GM23338 (cell line): ENCODE results near the gene ANKS1B. TPM values are rescaled to one million over a fixed set of nuclear protein-coding genes. Genes with fewer than 3 reads are reported as not detected.

Source experiments
- ATAC-seq: fragments of 200-7000 bp; cut with Tn5 transposase; 3 replicates; pipeline ENCODE4 v1.9.1; 2020
- DNase-seq: peaks from one replicate; pipeline ENCODE4 v3.0.0-alpha.2; 2015; ENCODE audit warnings: low spot score
- H2AFZ ChIP-seq: fragments of 200-600 bp; sonication (generic); 2 replicates; pipeline ENCODE4 v1.8.0; 2016; ENCODE audit warnings: antibody characterized with exemption, mild to moderate bottlenecking, moderate library complexity
- H3F3A ChIP-seq: fragments of 200-600 bp; sonication (generic); replicated peaks from 2 replicates; pipeline ENCODE4 v1.8.0; 2017; ENCODE audit warnings: antibody characterized with exemption, mixed run types, low read depth
- H3K27ac ChIP-seq: fragments of 200-600 bp; sonication (generic); 2 replicates; pipeline ENCODE4 v1.6.1; 2016; ENCODE audit warnings: low read depth
- H3K27me3 ChIP-seq: fragments of 200-600 bp; sonication (generic); 2 replicates; pipeline ENCODE4 v1.8.0; 2016; ENCODE audit warnings: mild to moderate bottlenecking, mixed run types, moderate library complexity; ENCODE audit not compliant: insufficient read depth
- H3K36me3 ChIP-seq: fragments of 200-600 bp; sonication (generic); 2 replicates; pipeline ENCODE4 v1.8.0; 2016; ENCODE audit warnings: mild to moderate bottlenecking; ENCODE audit not compliant: insufficient read depth
- H3K4me1 ChIP-seq: fragments of 200-600 bp; sonication (generic); 2 replicates; pipeline ENCODE4 v1.8.0; 2016; ENCODE audit warnings: mild to moderate bottlenecking, moderate library complexity; ENCODE audit not compliant: insufficient read depth
- H3K4me2 ChIP-seq: fragments of 200-600 bp; sonication (generic); 2 replicates; pipeline ENCODE4 v1.7.1; 2017; ENCODE audit warnings: mixed run types
- H3K4me3 ChIP-seq: fragments of 200-600 bp; sonication (generic); 2 replicates; pipeline ENCODE4 v1.6.1; 2016; ENCODE audit warnings: mixed run types
- H3K79me2 ChIP-seq: fragments of 200-600 bp; sonication (generic); replicated peaks from 2 replicates; pipeline ENCODE4 v1.8.0; 2017; ENCODE audit warnings: mild to moderate bottlenecking; ENCODE audit not compliant: insufficient read depth
- H3K9me2 ChIP-seq: fragments of 200-600 bp; sonication (generic); 2 replicates; pipeline ENCODE4 v1.8.0; 2017; ENCODE audit not compliant: insufficient read depth
- H4K20me1 ChIP-seq: fragments of 200-600 bp; sonication (generic); replicated peaks from 2 replicates; pipeline ENCODE4 v1.8.0; 2017; ENCODE audit warnings: mild to moderate bottlenecking; ENCODE audit not compliant: insufficient read depth
- H3K27ac Mint-ChIP-seq: 2 replicates; pipeline ENCODE4 v1.8.0; 2020; ENCODE audit warnings: inconsistent platforms, mild to moderate bottlenecking, moderate library complexity, mixed read lengths
- H3K27me3 Mint-ChIP-seq: 3 replicates; pipeline ENCODE4 v1.8.0; 2022; ENCODE audit warnings: low read depth, mild to moderate bottlenecking, moderate library complexity, mixed read lengths, inconsistent platforms; ENCODE audit not compliant: insufficient read depth, poor library complexity
- H3K36me3 Mint-ChIP-seq: 3 replicates; pipeline ENCODE4 v1.8.0; 2021; ENCODE audit warnings: low read depth, mild to moderate bottlenecking, inconsistent platforms, moderate library complexity, mixed read lengths
- H3K4me1 Mint-ChIP-seq: 3 replicates; pipeline ENCODE4 v1.8.0; 2020; ENCODE audit warnings: mild to moderate bottlenecking, inconsistent platforms, mixed read lengths
- H3K4me3 Mint-ChIP-seq: 3 replicates; pipeline ENCODE4 v1.8.0; 2021; ENCODE audit warnings: moderate library complexity, mild to moderate bottlenecking, inconsistent platforms, mixed read lengths
- H3K9me3 Mint-ChIP-seq: 3 replicates; pipeline ENCODE4 v1.8.0; 2020; ENCODE audit warnings: moderate library complexity, mild to moderate bottlenecking, inconsistent platforms, mixed read lengths
- CREB1 ChIP-seq: fragments of 250-450 bp; sonication (Bioruptor Pico); IDR thresholded peaks from 2 replicates; pipeline ENCODE4 v1.5.0; 2020; ENCODE audit warnings: low read depth, mild to moderate bottlenecking, moderate library complexity
- CTCF ChIP-seq, 2 experiments: fragments of 200-600 bp in 1 of 2; sonication (generic) in 1 of 2; conservative IDR thresholded peaks; 2 replicates each; pipeline versions ENCODE4 v1.5.1 to v1.6.1; 2016 to 2017; ENCODE audit warnings: antibody characterized with exemption in 2 of 2, low read depth in 2 of 2, mild to moderate bottlenecking in 2 of 2, moderate library complexity in 1 of 2
- ETS1 ChIP-seq: IDR thresholded peaks from 2 replicates; pipeline ENCODE4 v1.6.1; 2016; ENCODE audit warnings: antibody characterized with exemption
- EZH2 ChIP-seq: fragments of 200-600 bp; sonication (generic); IDR thresholded peaks from one replicate; pipeline ENCODE4 v1.8.0; 2017; ENCODE audit warnings: antibody characterized with exemption, mild to moderate bottlenecking, low read depth; ENCODE audit not compliant: unreplicated experiment
- EZH2phosphoT487 ChIP-seq: fragments of 200-600 bp; sonication (generic); IDR thresholded peaks from one replicate; pipeline ENCODE4 v1.8.1; 2018; ENCODE audit warnings: antibody characterized with exemption; ENCODE audit not compliant: unreplicated experiment
- JUNB ChIP-seq: IDR thresholded peaks from one replicate; pipeline ENCODE4 v1.6.1; 2016; ENCODE audit warnings: antibody characterized with exemption; ENCODE audit not compliant: unreplicated experiment
- NANOG ChIP-seq: IDR thresholded peaks from 2 replicates; pipeline ENCODE4 v1.6.1; 2016; ENCODE audit warnings: antibody characterized with exemption, borderline replicate concordance
- POLR2AphosphoS5 ChIP-seq: IDR thresholded peaks from 2 replicates; pipeline ENCODE4 v1.6.1; 2016; ENCODE audit warnings: antibody characterized with exemption, low read depth
- REST ChIP-seq: IDR thresholded peaks from one replicate; pipeline ENCODE4 v1.6.1; 2018; ENCODE audit warnings: antibody characterized with exemption; ENCODE audit not compliant: unreplicated experiment
- STAT1 ChIP-seq: IDR thresholded peaks from one replicate; pipeline ENCODE4 v1.6.1; 2016; ENCODE audit warnings: antibody characterized with exemption; ENCODE audit not compliant: unreplicated experiment
- ZNF114 ChIP-seq: fragments of 250-450 bp; sonication (Bioruptor Pico); IDR thresholded peaks from 2 replicates; pipeline ENCODE4 v1.5.0; 2020; ENCODE audit warnings: mild to moderate bottlenecking, moderate library complexity
- ZNF331 ChIP-seq: fragments of 250-450 bp; sonication (Bioruptor Pico); IDR thresholded peaks from 2 replicates; pipeline ENCODE4 v1.5.0; 2020; ENCODE audit warnings: low read depth, mild to moderate bottlenecking, moderate library complexity
- polyA plus RNA-seq: library from polyadenylated mRNA; unstranded; fragments of >200 nt; fragmentation: Nextera tagmentation; extraction: Ambion mirVana; gene quantifications from 2 replicates; pipeline ENCODE4 v1.2.1, GENCODE V29; 2016
- total RNA-seq: library from RNA; depleted of rRNA; stranded (reverse); fragments of >200 nt; shearing (Covaris generic); gene quantifications from 2 replicates; pipeline ENCODE4 v1.2.3, GENCODE V29; 2014
- TF ChIP-seq, protein P1 (sequence below): fragments of 250-450 bp; sonication (Bioruptor Pico); IDR thresholded peaks from 2 replicates; pipeline ENCODE4 v1.5.0; 2020; ENCODE audit warnings: mild to moderate bottlenecking, moderate library complexity

ANKS1B gene
- total and polyA plus RNA-seq, 2 experiments from 2014 or later, result 4.3 to 5.8 TPM

GRCh38 chr12:98916106-98916505 lies 1068.6 kb downstream of the ANKS1B start:
- H3K27me3 ChIP-seq, result no peaks in the 10 kb centered on the region
- Mint-ChIP-seq H3K27ac (no peak overlapping the region), H3K27me3 (no peaks in the 10 kb centered on the region), H3K4me1 (no peaks in the 10 kb centered on the region), H3K36me3 (no peaks in the 10 kb centered on the region), H3K9me3 (no peaks in the 10 kb centered on the region), H3K4me3 (no peak overlapping the region)
- H4K20me1 ChIP-seq, result no peaks in the 10 kb centered on the region
- no peak overlapping the region for H3K4me3 ChIP-seq
- no peaks in the 10 kb centered on the region for H3K36me3 ChIP-seq
- H3K27ac ChIP-seq, result no peak overlapping the region
- H3K4me2 ChIP-seq, result no peak overlapping the region
- no peaks in the 10 kb centered on the region for H3F3A ChIP-seq
- H3K9me2 ChIP-seq, result no peaks in the 10 kb centered on the region
- no peaks in the 10 kb centered on the region for H3K4me1 ChIP-seq
- TF ChIP-seq, protein P1, sequence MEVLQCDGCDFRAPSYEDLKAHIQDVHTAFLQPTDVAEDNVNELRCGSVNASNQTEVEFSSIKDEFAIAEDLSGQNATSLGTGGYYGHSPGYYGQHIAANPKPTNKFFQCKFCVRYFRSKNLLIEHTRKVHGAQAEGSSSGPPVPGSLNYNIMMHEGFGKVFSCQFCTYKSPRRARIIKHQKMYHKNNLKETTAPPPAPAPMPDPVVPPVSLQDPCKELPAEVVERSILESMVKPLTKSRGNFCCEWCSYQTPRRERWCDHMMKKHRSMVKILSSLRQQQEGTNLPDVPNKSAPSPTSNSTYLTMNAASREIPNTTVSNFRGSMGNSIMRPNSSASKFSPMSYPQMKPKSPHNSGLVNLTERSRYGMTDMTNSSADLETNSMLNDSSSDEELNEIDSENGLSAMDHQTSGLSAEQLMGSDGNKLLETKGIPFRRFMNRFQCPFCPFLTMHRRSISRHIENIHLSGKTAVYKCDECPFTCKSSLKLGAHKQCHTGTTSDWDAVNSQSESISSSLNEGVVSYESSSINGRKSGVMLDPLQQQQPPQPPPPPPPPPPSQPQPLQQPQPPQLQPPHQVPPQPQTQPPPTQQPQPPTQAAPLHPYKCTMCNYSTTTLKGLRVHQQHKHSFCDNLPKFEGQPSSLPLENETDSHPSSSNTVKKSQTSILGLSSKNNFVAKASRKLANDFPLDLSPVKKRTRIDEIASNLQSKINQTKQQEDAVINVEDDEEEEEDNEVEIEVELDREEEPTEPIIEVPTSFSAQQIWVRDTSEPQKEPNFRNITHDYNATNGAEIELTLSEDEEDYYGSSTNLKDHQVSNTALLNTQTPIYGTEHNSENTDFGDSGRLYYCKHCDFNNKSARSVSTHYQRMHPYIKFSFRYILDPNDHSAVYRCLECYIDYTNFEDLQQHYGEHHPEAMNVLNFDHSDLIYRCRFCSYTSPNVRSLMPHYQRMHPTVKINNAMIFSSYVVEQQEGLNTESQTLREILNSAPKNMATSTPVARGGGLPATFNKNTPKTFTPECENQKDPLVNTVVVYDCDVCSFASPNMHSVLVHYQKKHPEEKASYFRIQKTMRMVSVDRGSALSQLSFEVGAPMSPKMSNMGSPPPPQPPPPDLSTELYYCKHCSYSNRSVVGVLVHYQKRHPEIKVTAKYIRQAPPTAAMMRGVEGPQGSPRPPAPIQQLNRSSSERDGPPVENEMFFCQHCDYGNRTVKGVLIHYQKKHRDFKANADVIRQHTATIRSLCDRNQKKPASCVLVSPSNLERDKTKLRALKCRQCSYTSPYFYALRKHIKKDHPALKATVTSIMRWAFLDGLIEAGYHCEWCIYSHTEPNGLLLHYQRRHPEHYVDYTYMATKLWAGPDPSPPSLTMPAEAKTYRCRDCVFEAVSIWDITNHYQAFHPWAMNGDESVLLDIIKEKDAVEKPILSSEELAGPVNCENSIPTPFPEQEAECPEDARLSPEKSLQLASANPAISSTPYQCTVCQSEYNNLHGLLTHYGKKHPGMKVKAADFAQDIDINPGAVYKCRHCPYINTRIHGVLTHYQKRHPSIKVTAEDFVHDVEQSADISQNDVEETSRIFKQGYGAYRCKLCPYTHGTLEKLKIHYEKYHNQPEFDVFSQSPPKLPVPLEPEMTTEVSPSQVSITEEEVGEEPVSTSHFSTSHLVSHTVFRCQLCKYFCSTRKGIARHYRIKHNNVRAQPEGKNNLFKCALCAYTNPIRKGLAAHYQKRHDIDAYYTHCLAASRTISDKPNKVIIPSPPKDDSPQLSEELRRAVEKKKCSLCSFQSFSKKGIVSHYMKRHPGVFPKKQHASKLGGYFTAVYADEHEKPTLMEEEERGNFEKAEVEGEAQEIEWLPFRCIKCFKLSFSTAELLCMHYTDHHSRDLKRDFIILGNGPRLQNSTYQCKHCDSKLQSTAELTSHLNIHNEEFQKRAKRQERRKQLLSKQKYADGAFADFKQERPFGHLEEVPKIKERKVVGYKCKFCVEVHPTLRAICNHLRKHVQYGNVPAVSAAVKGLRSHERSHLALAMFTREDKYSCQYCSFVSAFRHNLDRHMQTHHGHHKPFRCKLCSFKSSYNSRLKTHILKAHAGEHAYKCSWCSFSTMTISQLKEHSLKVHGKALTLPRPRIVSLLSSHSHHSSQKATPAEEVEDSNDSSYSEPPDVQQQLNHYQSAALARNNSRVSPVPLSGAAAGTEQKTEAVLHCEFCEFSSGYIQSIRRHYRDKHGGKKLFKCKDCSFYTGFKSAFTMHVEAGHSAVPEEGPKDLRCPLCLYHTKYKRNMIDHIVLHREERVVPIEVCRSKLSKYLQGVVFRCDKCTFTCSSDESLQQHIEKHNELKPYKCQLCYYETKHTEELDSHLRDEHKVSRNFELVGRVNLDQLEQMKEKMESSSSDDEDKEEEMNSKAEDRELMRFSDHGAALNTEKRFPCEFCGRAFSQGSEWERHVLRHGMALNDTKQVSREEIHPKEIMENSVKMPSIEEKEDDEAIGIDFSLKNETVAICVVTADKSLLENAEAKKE, result no peak
- no peak for TF ChIP-seq NANOG
- no peak for TF ChIP-seq CTCF (conservative IDR thresholded peaks at IDR 0.05; ENCODE audit: low read depth in 2 of 2)
- TF ChIP-seq POLR2AphosphoS5, result no peak
- no peak for TF ChIP-seq STAT1
- TF ChIP-seq EZH2, result no peak
- TF ChIP-seq ETS1, result no peak
- TF ChIP-seq ZNF331, result no peak
- no peak for TF ChIP-seq REST
- no peak for TF ChIP-seq ZNF114 (CRISPR knock-in tag)
- no peak for TF ChIP-seq CREB1
- TF ChIP-seq JUNB, result no peak
- TF ChIP-seq EZH2phosphoT487, result no peak
- no peak overlapping the region for H2AFZ ChIP-seq
- no peaks in the 10 kb centered on the region for H3K79me2 ChIP-seq
- ATAC-seq, result no peak
- DNase-seq, result no peak
